HG03432 (cell line): Measurements from ENCODE around the gene EPB41L4B.

Source experiments
- ATAC-seq: cut with Tn5 transposase; IDR thresholded peaks from one replicate; pipeline ENCODE4 v1.9.1; 2021; ENCODE audit warnings: mild to moderate bottlenecking, moderate library complexity; ENCODE audit not compliant: unreplicated experiment

Gene EPB41L4B

DNA sequence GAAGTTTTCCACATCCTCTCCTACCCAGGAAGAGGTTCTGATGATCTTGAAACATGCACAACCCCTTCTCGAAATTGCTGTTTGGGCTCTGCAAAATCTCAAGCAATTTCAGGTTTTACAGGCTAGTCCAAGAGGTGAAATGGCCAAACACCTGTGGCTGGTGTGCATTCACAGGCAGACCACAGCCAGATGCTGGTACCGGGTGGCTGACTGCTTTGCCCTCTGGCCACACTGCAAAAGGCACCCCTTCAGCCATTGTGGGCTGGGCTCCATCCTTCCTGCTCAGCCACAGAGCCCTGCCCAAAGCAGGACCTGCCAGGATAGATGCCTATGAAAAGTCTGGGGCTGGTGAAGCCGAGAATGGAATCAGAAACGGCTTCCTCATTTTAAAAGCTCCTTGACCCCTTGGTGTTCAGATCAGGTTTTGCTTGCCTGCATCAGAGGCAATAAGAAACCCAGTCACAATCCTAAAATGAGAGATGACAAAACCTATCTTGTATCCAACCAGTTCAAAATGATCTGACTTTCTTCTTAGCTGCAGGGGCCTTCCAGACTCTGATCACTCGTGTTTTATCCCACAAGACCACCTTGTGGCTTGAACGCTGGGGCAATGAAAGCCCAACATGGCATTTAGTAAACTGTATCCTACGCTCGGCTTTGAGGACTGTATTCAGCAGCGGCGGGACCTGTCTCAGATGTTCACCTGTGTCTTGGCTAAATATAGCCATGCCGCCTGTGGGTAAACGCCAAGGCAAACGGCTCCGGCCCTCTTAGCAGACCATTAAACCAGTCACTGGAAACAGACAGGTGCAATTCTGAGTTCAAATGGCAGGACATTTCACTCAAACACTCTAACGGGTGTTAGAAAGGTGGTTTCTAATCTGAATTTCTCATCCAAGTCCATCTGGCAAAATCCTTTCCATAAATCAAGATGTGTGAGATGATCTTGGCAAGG lies 49.6 kb downstream of the EPB41L4B start:
- ATAC-seq = no peak

- no peak for ATAC-seq
Measured at GRCh38 chr9:109270441-109270840, 50.4 kb downstream of the EPB41L4B start.

DNA sequence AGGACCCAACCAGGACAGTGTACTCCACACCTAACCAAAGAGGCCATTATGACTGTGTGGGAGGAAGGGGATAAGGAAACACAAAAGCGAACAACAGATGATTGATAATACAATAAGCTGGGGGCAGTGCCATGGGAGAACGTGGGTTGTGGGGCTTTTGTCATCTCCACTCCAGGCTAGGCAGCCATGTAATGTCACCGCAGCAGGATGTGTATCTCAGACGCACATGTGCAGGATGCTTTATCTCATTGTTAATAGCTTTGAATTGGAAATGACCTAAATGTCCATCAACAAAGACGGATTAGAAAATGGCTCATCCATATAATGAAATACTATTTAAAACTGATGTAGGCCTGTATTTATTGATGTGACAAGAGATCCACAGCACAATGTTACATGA lies 51.0 kb downstream of the EPB41L4B start:
- no peak for ATAC-seq

DNA sequence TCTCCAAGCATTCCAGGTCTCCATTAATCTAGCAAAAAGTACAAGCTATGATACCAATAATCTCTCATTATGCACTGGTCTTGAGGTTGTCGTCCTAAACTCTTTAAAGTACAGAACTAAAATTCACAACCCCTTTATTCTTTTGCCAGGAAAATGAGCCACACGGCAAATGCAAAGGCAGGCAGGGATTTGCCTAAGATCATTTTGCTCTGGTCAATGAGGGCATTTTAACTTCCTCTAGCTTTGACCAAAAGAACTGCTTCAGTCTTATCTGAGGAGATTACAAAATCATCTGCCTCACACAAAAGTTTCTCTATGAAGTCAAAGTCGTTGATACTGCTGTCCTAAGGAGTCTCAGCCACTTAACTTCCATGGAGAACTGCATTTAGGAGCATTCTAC lies 51.8 kb downstream of the EPB41L4B start:
- ATAC-seq = no peak

DNA sequence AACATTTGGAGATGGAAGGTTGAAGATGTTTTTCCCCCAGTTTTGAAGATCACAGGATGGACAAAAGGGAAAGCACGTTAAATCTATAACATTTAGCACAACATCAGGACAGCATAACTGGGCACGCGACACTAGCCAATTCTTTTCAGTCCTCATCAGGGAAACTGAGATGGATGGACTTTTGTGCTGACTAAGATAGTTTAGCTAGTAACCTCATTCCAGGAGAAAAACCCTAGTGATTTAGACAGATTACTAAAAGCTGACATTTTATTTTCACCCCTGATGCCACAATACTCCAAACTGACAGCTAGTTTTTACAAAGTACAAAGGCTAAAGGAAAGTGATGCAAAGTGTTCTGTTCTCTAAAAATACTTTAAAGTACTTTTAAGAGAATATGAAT lies 53.3 kb downstream of the EPB41L4B start:
- no peak for ATAC-seq

GRCh38 chr9:109264877-109265587 lies 55.8 kb downstream of the EPB41L4B start:
- ATAC-seq = no peak

GRCh38 chr9:109263358-109263757 lies 57.5 kb downstream of the EPB41L4B start:
- ATAC-seq = no peak

DNA sequence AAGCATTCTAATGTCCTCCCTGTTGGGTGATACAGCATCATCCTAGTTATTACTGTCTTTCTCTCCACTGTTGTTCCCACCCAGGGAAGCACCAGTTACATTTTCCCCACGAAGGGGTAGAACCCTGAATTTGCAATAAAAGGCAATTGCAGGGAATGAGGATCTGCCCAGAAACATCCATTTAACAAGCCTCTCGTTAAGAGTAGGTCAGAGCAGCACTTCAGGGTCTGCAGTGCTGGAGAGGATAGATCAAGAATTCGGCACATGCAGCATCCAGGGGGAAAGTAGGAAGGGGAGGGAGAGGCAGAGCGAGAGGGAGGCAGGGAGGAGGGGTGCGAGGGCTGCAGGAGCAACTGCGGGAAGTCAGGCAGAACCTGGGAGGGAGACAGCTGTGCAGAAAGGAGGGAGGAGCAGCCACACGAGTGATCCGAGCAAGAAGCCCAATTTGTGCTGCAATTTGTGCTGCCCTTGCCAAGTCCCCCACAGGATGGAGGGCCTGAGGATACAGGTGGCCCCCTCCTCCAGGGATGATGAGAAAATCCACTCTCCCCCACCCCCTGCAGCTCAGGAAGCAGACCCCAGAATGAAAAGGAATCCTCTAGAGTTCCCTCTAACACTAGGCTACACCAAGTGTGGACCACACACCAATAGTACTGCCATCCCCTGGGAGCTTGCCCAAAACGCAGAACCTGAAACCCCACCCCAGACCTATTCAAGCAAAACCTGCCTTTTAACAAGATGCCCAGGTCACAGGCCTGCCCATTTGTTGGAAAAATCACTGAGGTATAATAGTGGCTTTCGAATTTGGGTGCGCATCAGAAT lies 62.2 kb downstream of the EPB41L4B start:
- ATAC-seq = no peak

- no peak for ATAC-seq
Measured at GRCh38 chr9:109256336-109256735, 64.5 kb downstream of the EPB41L4B start.

DNA sequence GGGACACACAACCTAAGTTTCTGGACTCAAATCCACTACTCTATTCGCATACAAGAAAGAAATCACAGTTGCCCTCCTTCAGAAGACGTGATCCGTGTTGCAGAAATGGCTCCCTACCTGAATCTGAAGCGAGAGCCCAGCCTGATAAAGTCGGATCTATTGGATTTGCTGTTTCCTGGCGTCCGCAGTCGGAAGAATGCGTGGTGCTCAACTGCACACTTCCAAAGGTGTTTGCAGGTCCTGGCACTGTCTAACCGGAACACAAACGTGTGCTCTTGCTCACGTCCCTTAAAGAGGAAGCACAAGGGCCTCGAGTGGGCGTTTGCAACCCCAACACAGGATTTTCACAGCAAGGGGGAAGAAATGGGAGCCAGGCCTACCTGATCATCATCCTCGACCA lies 65.5 kb downstream of the EPB41L4B start:
- ATAC-seq = no peak

DNA sequence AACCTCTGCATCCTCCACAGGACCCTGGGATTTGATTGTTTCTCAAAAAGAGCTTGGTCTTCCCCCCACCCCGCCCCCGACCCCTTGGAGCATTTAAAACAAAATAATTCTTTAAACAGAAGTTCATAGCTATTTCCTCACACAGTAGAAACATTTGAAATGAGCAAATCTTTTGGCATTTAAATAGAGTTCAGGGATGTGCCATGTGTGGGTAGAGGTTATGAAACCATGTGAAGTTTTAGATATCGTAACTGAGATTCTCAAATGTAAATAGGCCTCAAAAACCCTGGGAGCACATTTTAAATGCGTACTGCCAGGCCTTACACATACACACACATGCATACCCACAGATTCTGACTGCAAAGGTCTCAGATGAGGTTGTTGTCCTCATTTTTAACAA lies 66.5 kb downstream of the EPB41L4B start:
- no peak for ATAC-seq

- ATAC-seq = no peak
Measured at GRCh38 chr9:109253637-109254284, 67.1 kb downstream of the EPB41L4B start.

DNA sequence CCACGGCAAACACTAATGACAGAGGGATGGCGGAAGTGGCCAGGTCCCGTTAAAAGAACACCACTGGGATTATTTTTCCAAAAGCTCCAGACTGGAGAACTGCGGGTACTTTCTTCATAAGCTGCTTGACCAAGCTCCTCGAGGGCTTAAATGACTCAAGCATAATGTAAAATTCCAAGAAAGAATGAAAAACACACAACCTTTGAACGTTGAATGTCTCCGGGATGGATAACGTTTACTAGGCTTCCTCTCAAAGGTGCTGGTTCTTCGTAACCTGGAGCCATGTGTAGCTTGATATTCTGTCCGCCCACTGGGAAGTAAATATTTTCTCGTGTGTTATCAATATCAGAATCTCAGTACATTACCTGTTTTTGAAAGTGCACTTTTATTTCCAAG lies 67.6 kb downstream of the EPB41L4B start:
- no peak for ATAC-seq

GRCh38 chr9:109252291-109252690 lies 68.6 kb downstream of the EPB41L4B start:
- ATAC-seq = no peak

GRCh38 chr9:109251776-109252106 lies 69.1 kb downstream of the EPB41L4B start:
- no peak for ATAC-seq

DNA sequence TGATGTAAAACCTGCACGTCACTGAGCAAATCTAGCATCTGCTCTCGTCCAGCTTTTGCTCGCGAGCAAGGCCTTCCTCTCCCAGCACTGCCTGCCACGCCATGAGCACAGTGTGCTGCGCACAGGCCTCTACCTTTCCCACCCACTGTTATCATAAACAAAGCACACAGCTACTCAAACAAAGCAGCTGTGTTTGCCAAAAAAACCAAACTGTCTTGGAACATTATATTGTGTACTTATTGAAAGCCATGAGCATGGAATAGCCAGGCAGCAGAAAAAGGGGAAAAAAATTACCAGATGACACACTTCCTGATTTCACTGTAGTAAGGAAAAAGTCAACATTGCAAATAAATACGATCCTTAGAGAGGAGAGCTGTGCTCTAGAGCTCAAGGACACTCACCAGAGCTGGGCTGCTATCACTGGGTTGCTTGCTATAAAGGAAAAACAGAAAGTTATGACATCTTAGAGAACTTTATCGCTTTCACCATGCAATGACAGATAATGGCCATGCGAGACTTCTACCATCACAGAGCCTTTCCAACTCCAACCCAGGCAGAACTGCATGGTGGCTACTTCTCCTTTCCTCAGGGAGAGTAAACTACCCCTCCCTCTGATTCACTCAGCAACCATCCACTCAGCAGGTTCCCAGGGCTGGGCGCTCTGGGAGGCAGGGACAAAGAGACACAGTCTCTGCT lies 69.6 kb downstream of the EPB41L4B start:
- no peak for ATAC-seq

DNA sequence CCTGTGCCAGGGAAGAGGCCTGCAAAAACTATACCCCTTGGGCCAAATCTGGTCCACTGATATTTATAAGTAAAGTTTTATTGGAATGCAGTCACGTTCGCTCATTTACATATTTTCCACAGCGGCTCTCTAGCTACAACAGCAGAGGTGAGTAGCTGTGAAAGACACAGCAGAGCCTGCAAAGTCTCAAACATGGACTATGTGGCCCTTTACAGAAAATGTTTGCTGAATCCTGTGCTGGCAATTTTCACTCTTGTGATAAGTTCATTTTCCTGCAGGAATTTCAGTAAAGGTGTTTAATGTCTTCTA lies 70.1 kb downstream of the EPB41L4B start:
- ATAC-seq = no peak

DNA sequence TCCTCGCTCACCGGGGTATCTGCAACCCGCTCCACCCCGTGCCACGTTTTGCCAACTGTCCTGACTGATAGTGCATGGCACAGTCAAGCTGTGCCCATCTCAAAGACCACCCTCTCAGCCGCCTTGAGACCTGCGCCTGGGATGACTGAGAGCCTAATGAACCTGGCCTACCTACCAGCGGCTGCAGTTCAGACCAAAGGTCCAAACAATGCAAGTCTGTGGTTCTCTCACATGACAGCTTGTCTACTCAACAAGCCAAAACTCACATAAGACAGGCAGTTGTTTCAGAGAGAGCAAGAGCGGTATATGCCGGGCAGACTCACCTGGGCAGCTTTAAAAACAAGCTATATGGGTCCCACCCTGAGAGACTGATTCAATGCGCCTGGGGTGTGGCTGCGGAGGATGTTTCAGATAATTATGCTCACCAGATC lies 70.5 kb downstream of the EPB41L4B start:
- no peak for ATAC-seq

- ATAC-seq = no peak
Measured at GRCh38 chr9:109249615-109250014, 71.2 kb downstream of the EPB41L4B start.

- ATAC-seq = no peak
Measured at GRCh38 chr9:109248133-109248581, 72.7 kb downstream of the EPB41L4B start.
